Measurements from ENCODE around the gene VASP. TPM values are rescaled to one million over a fixed set of nuclear protein-coding genes. Genes with fewer than 3 reads are reported as not detected.
A peak's percentile ranks its signal among the peaks of the same experiment; 100 is the strongest.

Gene VASP
- total and polyA plus RNA-seq, 9 of the 15 experiments (the other 6 are each of a cell fraction or from before 2014, with no cell fraction given) = 16.7 to 261 (median 112) TPM

DNA sequence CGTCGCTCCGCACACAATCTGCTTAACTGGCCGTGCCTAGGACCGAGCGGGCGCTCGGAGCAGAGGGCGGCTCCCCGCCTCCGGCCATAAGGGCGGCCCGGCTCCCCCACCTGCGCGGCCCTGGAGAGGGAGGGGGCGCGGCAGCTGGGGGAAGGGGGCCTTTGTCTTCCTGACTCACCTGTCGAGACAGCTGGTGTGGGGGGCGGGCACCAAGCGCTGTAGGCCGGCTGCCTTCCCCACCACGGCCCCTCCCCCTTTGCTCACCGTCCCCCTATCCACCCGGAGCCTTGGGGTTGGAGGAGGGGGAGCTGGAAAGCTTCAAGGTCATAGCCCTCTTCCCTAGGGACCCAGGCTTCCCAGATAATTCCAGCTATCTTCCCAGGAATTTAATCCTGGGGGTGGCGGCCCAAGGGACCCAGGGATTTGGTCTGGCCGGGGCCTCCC, 1.2 kb downstream of the VASP start (continued):
- TF ChIP-seq, protein P1, sequence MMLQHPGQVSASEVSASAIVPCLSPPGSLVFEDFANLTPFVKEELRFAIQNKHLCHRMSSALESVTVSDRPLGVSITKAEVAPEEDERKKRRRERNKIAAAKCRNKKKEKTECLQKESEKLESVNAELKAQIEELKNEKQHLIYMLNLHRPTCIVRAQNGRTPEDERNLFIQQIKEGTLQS (IDR thresholded peaks at IDR 0.05) = no peak
- TF ChIP-seq, protein P1 (CRISPR knock-in tag; conservative IDR thresholded peaks at IDR 0.05) = no peak
- TF ChIP-seq, protein P2, sequence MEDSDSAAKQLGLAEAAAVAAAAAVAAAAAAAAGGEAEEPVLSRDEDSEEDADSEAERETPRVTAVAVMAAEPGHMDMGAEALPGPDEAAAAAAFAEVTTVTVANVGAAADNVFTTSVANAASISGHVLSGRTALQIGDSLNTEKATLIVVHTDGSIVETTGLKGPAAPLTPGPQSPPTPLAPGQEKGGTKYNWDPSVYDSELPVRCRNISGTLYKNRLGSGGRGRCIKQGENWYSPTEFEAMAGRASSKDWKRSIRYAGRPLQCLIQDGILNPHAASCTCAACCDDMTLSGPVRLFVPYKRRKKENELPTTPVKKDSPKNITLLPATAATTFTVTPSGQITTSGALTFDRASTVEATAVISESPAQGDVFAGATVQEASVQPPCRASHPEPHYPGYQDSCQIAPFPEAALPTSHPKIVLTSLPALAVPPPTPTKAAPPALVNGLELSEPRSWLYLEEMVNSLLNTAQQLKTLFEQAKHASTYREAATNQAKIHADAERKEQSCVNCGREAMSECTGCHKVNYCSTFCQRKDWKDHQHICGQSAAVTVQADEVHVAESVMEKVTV (CRISPR knock-in tag; IDR thresholded peaks at IDR 0.05) = 0 out of 2 replicates have a peak, but pooled peaks have one; percentile 4
- TF ChIP-seq FOXM1 (IDR thresholded peaks at IDR 0.05; ENCODE audit: low read depth) = no peak
- no peak; the same call in 1 of the 2 replicates for TF ChIP-seq FOXM1 (CRISPR knock-in tag; IDR thresholded peaks at IDR 0.05; ENCODE audit: low read depth)
- TF ChIP-seq RB1 (IDR thresholded peaks at IDR 0.05; ENCODE audit: low read depth) = no peak
- TF ChIP-seq ZNF431 (CRISPR knock-in tag; IDR thresholded peaks at IDR 0.05) = no peak
- TF ChIP-seq HNRNPH1 (optimal IDR thresholded peaks at IDR 0.05; ENCODE audit: low read depth, low read length) = no peak
- peak; percentile 23 for TF ChIP-seq FIP1L1 (IDR thresholded peaks at IDR 0.05; ENCODE audit: low read depth, low read length, poor library complexity, severe bottlenecking)
- no peak for TF ChIP-seq SP1 (CRISPR knock-in tag; IDR thresholded peaks at IDR 0.05)
- no peak for TF ChIP-seq POLR2B (IDR thresholded peaks at IDR 0.05; ENCODE audit: low read depth, partially characterized antibody)
- TF ChIP-seq, protein P3, sequence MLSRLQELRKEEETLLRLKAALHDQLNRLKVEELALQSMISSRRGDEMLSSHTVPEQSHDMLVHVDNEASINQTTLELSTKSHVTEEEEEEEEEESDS (CRISPR knock-in tag; IDR thresholded peaks at IDR 0.05) = no peak
- no peak for TF ChIP-seq GATA2 (CRISPR knock-in tag; IDR thresholded peaks at IDR 0.05)
- 0 out of 2 replicates have a peak, but pooled peaks have one; percentile 42 for TF ChIP-seq ZBTB1 (CRISPR knock-in tag; IDR thresholded peaks at IDR 0.05; ENCODE audit: borderline replicate concordance, low read depth)
- TF ChIP-seq POLR2G (IDR thresholded peaks at IDR 0.05; ENCODE audit: low read depth, low read length) = peak; percentile 79
- TF ChIP-seq, protein P4, sequence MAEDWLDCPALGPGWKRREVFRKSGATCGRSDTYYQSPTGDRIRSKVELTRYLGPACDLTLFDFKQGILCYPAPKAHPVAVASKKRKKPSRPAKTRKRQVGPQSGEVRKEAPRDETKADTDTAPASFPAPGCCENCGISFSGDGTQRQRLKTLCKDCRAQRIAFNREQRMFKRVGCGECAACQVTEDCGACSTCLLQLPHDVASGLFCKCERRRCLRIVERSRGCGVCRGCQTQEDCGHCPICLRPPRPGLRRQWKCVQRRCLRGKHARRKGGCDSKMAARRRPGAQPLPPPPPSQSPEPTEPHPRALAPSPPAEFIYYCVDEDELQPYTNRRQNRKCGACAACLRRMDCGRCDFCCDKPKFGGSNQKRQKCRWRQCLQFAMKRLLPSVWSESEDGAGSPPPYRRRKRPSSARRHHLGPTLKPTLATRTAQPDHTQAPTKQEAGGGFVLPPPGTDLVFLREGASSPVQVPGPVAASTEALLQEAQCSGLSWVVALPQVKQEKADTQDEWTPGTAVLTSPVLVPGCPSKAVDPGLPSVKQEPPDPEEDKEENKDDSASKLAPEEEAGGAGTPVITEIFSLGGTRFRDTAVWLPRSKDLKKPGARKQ (CRISPR knock-in tag; IDR thresholded peaks at IDR 0.05) = no peak
- TF ChIP-seq ZNF121 (CRISPR knock-in tag; conservative IDR thresholded peaks at IDR 0.05) = no peak
- peak in 1 of 2 experiments; percentile 39; a peak in 1 of 4 replicates for TF ChIP-seq HDAC1 (IDR thresholded peaks at IDR 0.05)
- no peak for TF ChIP-seq ZNF124 (CRISPR knock-in tag; IDR thresholded peaks at IDR 0.05)
- no peak for TF ChIP-seq TGIF2 (CRISPR knock-in tag; IDR thresholded peaks at IDR 0.05)
- peak; percentile 39 for TF ChIP-seq HMGN3 (IDR thresholded peaks at IDR 0.05; ENCODE audit: borderline replicate concordance, extremely low read depth, insufficient read length, low read depth, low read length)
- TF ChIP-seq FOXK2 (conservative IDR thresholded peaks at IDR 0.05 in 1 of 2, IDR thresholded peaks at IDR 0.05 in 1 of 2; ENCODE audit: low read depth in 2 of 2) = no peak
- TF ChIP-seq PHB2 (IDR thresholded peaks at IDR 0.05; ENCODE audit: low read depth) = no peak
- peak; percentile 1; the same call in 1 of the 2 replicates for TF ChIP-seq PHF8 (IDR thresholded peaks at IDR 0.05; ENCODE audit: borderline replicate concordance, low read length)
- no peak for TF ChIP-seq DNMT1 (IDR thresholded peaks at IDR 0.05)
- no peak for TF ChIP-seq KDM5B (IDR thresholded peaks at IDR 0.05; ENCODE audit: insufficient replicate concordance, low read depth, low read length)

Measured in K562 (cell line).